ENCODE results near the gene RBBP8NL. TPM values are rescaled to one million over a fixed set of nuclear protein-coding genes. Genes with fewer than 3 reads are reported as not detected.
A peak's percentile ranks its signal among the peaks of the same experiment; 100 is the strongest.

RBBP8NL gene
- total and polyA plus RNA-seq, 9 of the 15 experiments (the other 6 are each of a cell fraction or from before 2014, with no cell fraction given), result not detected

DNA sequence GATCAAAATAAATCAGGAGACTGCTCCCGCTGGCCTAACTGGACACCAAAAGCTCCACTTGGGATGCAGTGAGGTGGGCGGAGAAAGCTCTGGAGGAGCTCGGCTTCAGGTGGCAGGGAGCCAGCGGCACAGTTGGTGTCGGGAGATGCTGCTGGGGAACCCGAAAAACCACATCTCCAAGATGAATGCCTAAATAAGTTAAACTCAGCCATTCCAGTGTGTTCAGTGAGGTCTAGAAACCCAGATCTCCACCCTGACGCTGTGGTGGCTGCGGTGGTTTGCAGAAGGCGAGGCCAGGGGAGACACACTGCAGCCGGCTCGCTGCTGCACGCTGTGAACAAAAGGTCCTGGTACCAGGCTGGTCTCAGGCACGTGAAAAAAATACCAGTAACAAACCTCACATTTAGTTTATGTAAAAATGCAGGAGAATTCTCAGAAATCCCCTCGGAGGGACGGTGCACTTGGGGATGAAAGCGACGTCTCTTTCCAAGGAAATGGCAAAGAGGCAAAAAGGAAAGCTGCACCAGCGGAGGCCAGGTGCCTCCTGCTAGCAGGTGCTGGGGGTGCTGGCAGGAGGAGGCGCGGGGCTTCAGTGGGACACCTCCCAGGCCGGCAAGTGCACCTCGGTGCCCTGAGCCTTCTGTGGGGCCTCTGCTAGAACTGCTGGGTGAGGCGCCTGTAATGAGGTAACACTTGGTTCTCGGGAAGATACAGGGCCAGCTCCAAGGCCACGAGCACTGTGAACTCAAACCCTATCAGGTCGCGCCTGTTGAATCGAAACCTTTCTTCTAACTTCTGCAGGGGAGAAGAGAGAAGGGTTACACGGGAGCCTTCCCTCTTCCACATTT, 36.8 kb downstream of the RBBP8NL start (continued):
- TF ChIP-seq ZFP36 (IDR thresholded peaks at IDR 0.05; ENCODE audit: low read depth, low read length, partially characterized antibody), result no peak
- no peak for TF ChIP-seq NR4A1 (CRISPR knock-in tag; IDR thresholded peaks at IDR 0.05)
- no peak for TF ChIP-seq NR4A1 (tag; IDR thresholded peaks at IDR 0.05)
- no peak for TF ChIP-seq NFXL1 (CRISPR knock-in tag; IDR thresholded peaks at IDR 0.05)
- no peak for TF ChIP-seq ZBTB1 (CRISPR knock-in tag; IDR thresholded peaks at IDR 0.05; ENCODE audit: borderline replicate concordance, low read depth)
- peak; percentile 13; the same call in 1 of the 2 replicates for TF ChIP-seq NFIC (IDR thresholded peaks at IDR 0.05)
- TF ChIP-seq, protein P1, sequence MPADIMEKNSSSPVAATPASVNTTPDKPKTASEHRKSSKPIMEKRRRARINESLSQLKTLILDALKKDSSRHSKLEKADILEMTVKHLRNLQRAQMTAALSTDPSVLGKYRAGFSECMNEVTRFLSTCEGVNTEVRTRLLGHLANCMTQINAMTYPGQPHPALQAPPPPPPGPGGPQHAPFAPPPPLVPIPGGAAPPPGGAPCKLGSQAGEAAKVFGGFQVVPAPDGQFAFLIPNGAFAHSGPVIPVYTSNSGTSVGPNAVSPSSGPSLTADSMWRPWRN (IDR thresholded peaks at IDR 0.05; ENCODE audit: low read depth), result no peak
- TF ChIP-seq RBM15 (IDR thresholded peaks at IDR 0.05; ENCODE audit: insufficient read depth, low read length), result no peak
- TF ChIP-seq PCBP1 (IDR thresholded peaks at IDR 0.05; ENCODE audit: low read depth, low read length, poor library complexity, severe bottlenecking), result no peak
- TF ChIP-seq, protein P2, sequence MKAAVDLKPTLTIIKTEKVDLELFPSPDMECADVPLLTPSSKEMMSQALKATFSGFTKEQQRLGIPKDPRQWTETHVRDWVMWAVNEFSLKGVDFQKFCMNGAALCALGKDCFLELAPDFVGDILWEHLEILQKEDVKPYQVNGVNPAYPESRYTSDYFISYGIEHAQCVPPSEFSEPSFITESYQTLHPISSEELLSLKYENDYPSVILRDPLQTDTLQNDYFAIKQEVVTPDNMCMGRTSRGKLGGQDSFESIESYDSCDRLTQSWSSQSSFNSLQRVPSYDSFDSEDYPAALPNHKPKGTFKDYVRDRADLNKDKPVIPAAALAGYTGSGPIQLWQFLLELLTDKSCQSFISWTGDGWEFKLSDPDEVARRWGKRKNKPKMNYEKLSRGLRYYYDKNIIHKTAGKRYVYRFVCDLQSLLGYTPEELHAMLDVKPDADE (conservative IDR thresholded peaks at IDR 0.05; ENCODE audit: control insufficient read depth, low read depth, low read length), result no peak
- no peak for TF ChIP-seq ZFPM2 (CRISPR knock-in tag; IDR thresholded peaks at IDR 0.05)
- no peak for TF ChIP-seq CTBP1 (IDR thresholded peaks at IDR 0.05; ENCODE audit: borderline replicate concordance)
- TF ChIP-seq U2AF1 (optimal IDR thresholded peaks at IDR 0.05; ENCODE audit: low read depth, low read length), result no peak
- no peak for TF ChIP-seq ZNF311 (CRISPR knock-in tag; IDR thresholded peaks at IDR 0.05)
- no peak for TF ChIP-seq TCFL5 (CRISPR knock-in tag; conservative IDR thresholded peaks at IDR 0.05)
- TF ChIP-seq HMGN3 (IDR thresholded peaks at IDR 0.05; ENCODE audit: borderline replicate concordance, extremely low read depth, insufficient read length, low read depth, low read length), result no peak
- no peak for TF ChIP-seq ZFP30 (CRISPR knock-in tag; IDR thresholded peaks at IDR 0.05; ENCODE audit: borderline replicate concordance)
- TF ChIP-seq GABPB1 (CRISPR knock-in tag; IDR thresholded peaks at IDR 0.05), result no peak
- TF ChIP-seq SUPT5H (IDR thresholded peaks at IDR 0.05), result peak; percentile 49
- 0 out of 2 replicates have a peak, but pooled peaks have one; percentile 4 for TF ChIP-seq MYNN (IDR thresholded peaks at IDR 0.05)
- TF ChIP-seq MYNN (CRISPR knock-in tag; IDR thresholded peaks at IDR 0.05), result no peak
- no peak for TF ChIP-seq RAD51 (IDR thresholded peaks at IDR 0.05; ENCODE audit: borderline replicate concordance, low read depth)
- no peak for TF ChIP-seq RBM22 (IDR thresholded peaks at IDR 0.05; ENCODE audit: low read depth, low read length, poor library complexity, severe bottlenecking)
- no peak for TF ChIP-seq MEF2D (tag; conservative IDR thresholded peaks at IDR 0.05; ENCODE audit: low read depth)
- no peak for TF ChIP-seq KDM5B (IDR thresholded peaks at IDR 0.05; ENCODE audit: insufficient replicate concordance, low read depth, low read length)
- no peak for TF ChIP-seq POLR2AphosphoS5 (IDR thresholded peaks at IDR 0.05; ENCODE audit: control insufficient read depth, insufficient read depth, low read depth, low read length)
- TF ChIP-seq ZEB2 (IDR thresholded peaks at IDR 0.05), result no peak
- TF ChIP-seq FIP1L1 (IDR thresholded peaks at IDR 0.05; ENCODE audit: low read depth, low read length, poor library complexity, severe bottlenecking), result no peak

Data from K562 (cell line).